A549 (cell line): Measurements from ENCODE around the gene PACS1. TPM values are rescaled to one million over a fixed set of nuclear protein-coding genes. Genes with fewer than 3 reads are reported as not detected.
"Not testable (repeated sequence)": the region's sequence is repeated elsewhere in the genome, so short reads cannot be mapped to it uniquely, and the experiment has no call there.

Experiments used
- ATAC-seq, 2 experiments: fragments of 200-7000 bp in 1 of 2; fragments of >200 bp in 1 of 2; cut with Nextera tagmentation in 1 of 2; cut with Tn5 transposase in 1 of 2; 3 replicates each; pipeline versions ENCODE4 v1.8.0 to v1.9.1; 2018 to 2020; ENCODE audit warnings: mild to moderate bottlenecking in 1 of 2, moderate library complexity in 1 of 2
- CTCF ChIA-PET: fragments of 300-600 bp; sonication (Branson Sonifier 250); formaldehyde crosslinking; extraction: SDS; loops from one replicate; lab custom pipeline; 2021; ENCODE audit warnings: antibody characterized with exemption, inconsistent platforms; lab: Yijun Ruan, JAX
- POLR2A ChIA-PET: fragments of 350-600 bp; formaldehyde crosslinking; extraction: SDS; loops from one replicate; lab custom pipeline; 2021; ENCODE audit warnings: antibody characterized with exemption, inconsistent platforms; lab: Yijun Ruan, JAX
- DNase-seq, 2 experiments: peaks; one replicate each; pipeline versions ENCODE4 v3.0.0 to v3.0.0-alpha.2; 2011 to 2016; ENCODE audit warnings: low read depth in 1 of 2, low spot score in 1 of 2
- FAIRE-seq: peaks from 2 replicates; lab custom pipeline; 2011; peaks lifted over from hg19 to GRCh38; lab: Jason Lieb, UNC
- H3K27ac ChIP-seq, 2 experiments: fragments of >200 bp; sonication (Bioruptor Twin); formaldehyde crosslinking; 3 replicates each; pipeline ENCODE4 v1.5.1; 2016 to 2017
- H3K4me1 ChIP-seq: fragments of >200 bp; sonication (Bioruptor Twin); formaldehyde crosslinking; 3 replicates; pipeline ENCODE4 v1.6.1; 2016
- H3K4me2 ChIP-seq: fragments of >200 bp; sonication (Bioruptor Twin); formaldehyde crosslinking; 3 replicates; pipeline ENCODE4 v1.6.1; 2016
- H3K4me3 ChIP-seq: fragments of >200 bp; sonication (Bioruptor Twin); formaldehyde crosslinking; 3 replicates; pipeline ENCODE4 v1.5.1; 2016
- H3K9me3 ChIP-seq: fragments of >200 bp; sonication (Bioruptor Twin); formaldehyde crosslinking; 3 replicates; pipeline ENCODE4 v1.6.1; 2016
- CEBPB ChIP-seq, 2 experiments: fragments of >200 bp in 1 of 2; sonication (Bioruptor Twin) in 1 of 2; formaldehyde crosslinking in 1 of 2; IDR thresholded peaks; 2 replicates each; pipeline ENCODE4 v1.6.1; 2012 to 2016
- EP300 ChIP-seq, 2 experiments: fragments of >200 bp; sonication (Bioruptor Twin); formaldehyde crosslinking; IDR thresholded peaks; 2 replicates in 1 of 2; 3 replicates in 1 of 2; pipeline ENCODE4 v1.6.1; 2016 to 2017
- FOSL2 ChIP-seq, 2 experiments: fragments of 450-650 bp in 1 of 2; fragments of >200 bp in 1 of 2; sonication (Bioruptor Twin) in 1 of 2; formaldehyde crosslinking; IDR thresholded peaks; 2 replicates each; pipeline versions ENCODE4 v1.5.0 to v1.6.1; 2016 to 2020; ENCODE audit warnings: mild to moderate bottlenecking in 1 of 2, moderate library complexity in 1 of 2
- GATA3 ChIP-seq: IDR thresholded peaks from 2 replicates; pipeline ENCODE4 v1.6.1; 2012; ENCODE audit warnings: borderline replicate concordance
- HOXB5 ChIP-seq: fragments of 250-450 bp; sonication (Bioruptor Pico); IDR thresholded peaks from 2 replicates; pipeline ENCODE4 v1.5.0; 2020; ENCODE audit warnings: mild to moderate bottlenecking, moderate library complexity
- JUN ChIP-seq, 2 experiments: fragments of >200 bp; sonication (Bioruptor Twin); formaldehyde crosslinking; IDR thresholded peaks; 2 replicates in 1 of 2; 3 replicates in 1 of 2; pipeline ENCODE4 v1.6.1; 2016 to 2017
- JUNB ChIP-seq: fragments of >200 bp; sonication (Bioruptor Twin); formaldehyde crosslinking; IDR thresholded peaks from 2 replicates; pipeline ENCODE4 v1.6.1; 2016
- KDM5A ChIP-seq: fragments of 200-600 bp; sonication (generic); IDR thresholded peaks from 2 replicates; pipeline ENCODE4 v1.6.1; 2016; ENCODE audit warnings: antibody characterized with exemption, mild to moderate bottlenecking
- MAFK ChIP-seq: fragments of 450-650 bp; IDR thresholded peaks from 2 replicates; pipeline ENCODE4 v1.6.1; 2014; ENCODE audit not compliant: partially characterized antibody
- MYC ChIP-seq: IDR thresholded peaks from 2 replicates; pipeline ENCODE4 v1.6.1; 2012; ENCODE audit warnings: mild to moderate bottlenecking, inconsistent platforms, low read length, improper control_type of control experiment, borderline replicate concordance
- POLR2AphosphoS2 ChIP-seq: conservative IDR thresholded peaks from 2 replicates; pipeline ENCODE4 v1.6.1; 2012; ENCODE audit warnings: low read length, improper control_type of control experiment, inconsistent platforms
- RFX5 ChIP-seq: fragments of 450-650 bp; IDR thresholded peaks from 2 replicates; pipeline ENCODE4 v1.7.1; 2014; ENCODE audit warnings: antibody characterized with exemption, mild to moderate bottlenecking, moderate library complexity
- WGBS: methylation state at CpG from one replicate; pipeline ENCODE4 v1.1.6; 2017; ENCODE audit errors: missing lambda C conversion rate; 5-methylcytosine and 5-hydroxymethylcytosine counted together
- polyA plus RNA-seq, 4 experiments: library from polyadenylated mRNA; depleted of rRNA in 3 of 4; stranded (reverse); fragments of >200 nt; fragmentation: RNase III in 1 of 4; extraction: RNeasy Plus Mini Kit Qiagen cat#74134 plus additional on column Dnase treatment in 1 of 4; gene quantifications; 2 replicates in 3 of 4; 3 replicates in 1 of 4; pipeline ENCODE4 v1.2.3, GENCODE V29; 2011 to 2017
- TF ChIP-seq, protein P1 (sequence below): fragments of 450-650 bp; IDR thresholded peaks from 2 replicates; pipeline ENCODE4 v1.6.1; 2014; ENCODE audit warnings: antibody characterized with exemption
- TF ChIP-seq, protein P2 (sequence below): IDR thresholded peaks from 2 replicates; pipeline ENCODE4 v1.6.1; 2012
- TF ChIP-seq, protein P3 (sequence below): fragments of >200 bp; sonication (Bioruptor Twin); formaldehyde crosslinking; IDR thresholded peaks from 3 replicates; pipeline ENCODE4 v1.6.1; 2016
- TF ChIP-seq, protein P4 (sequence below): fragments of 250-450 bp; sonication (Bioruptor Pico); IDR thresholded peaks from 2 replicates; pipeline ENCODE4 v1.5.0; 2021; ENCODE audit warnings: mild to moderate bottlenecking, moderate library complexity, borderline replicate concordance

The PACS1 gene
- polyA plus RNA-seq, 2 of the 4 experiments (the other 2 are of a cell fraction): 48.2 to 59.1 TPM

DNA sequence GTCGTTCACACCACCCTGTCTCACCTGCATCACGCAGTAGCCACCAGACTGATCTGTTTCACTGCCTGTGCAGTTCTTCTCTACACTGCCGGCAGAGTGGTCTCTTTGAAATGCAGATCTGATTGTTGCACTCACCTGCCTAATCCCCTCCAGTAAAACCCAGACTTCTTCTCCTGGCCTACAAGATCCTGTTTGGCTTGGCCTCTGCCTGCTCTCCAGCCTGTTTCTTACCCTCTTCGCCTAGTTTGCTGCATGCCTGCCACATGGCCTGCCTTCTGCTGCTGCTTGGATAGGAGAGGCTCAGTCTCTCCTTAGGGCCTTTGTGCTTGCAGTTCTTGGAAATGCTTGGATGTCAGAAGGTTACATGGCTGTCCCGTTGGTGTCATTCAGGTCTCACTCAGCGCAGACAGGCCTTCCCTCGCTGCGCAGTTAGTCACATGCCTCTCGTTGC lies 42.0 kb downstream of the PACS1 start (continued):
- TF ChIP-seq POLR2AphosphoS2: no peak
- TF ChIP-seq, protein P1, sequence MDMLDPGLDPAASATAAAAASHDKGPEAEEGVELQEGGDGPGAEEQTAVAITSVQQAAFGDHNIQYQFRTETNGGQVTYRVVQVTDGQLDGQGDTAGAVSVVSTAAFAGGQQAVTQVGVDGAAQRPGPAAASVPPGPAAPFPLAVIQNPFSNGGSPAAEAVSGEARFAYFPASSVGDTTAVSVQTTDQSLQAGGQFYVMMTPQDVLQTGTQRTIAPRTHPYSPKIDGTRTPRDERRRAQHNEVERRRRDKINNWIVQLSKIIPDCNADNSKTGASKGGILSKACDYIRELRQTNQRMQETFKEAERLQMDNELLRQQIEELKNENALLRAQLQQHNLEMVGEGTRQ: peak; percentile 16; the same call in 1 of the 2 replicates

DNA sequence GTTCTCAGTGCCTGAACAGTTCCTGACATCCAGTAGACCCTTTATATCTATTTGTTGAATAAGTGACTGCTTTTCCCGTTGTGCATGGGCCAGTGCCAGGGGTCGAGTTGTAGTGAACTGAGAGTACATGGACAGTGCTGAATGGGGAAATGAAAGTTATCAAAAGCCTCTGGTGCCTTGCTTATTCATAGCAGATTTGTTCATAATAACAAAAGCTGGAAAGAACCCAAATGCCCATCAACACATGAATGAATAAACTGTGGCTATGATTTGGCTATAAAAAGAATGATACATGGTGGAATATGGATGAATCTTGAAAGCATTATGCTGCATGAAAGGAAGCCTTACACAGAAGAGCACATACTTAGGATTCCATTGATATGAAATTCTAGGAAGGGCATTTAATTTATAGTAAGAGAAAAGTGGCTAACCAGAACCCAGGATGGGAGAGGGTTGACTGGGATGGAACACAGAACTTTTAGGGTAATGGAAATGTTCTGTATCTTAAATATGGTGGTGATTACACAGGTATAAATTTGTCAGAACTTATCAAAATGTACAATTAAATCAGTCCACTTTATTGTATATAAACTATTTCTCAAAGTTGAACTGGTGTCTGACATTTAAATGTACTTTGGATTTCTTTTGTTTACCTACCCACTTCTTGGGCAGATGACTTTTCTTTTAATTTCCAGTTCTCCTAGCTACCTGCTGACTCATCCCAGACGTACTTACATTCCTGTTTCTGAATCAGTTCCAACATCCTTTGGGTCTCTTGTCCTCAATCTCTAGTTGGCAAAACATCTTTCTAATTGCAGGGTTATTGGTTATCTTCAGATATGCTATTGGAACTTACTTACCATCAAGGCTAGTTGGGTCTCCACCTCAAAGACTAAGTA lies 42.8 kb downstream of the PACS1 start:
- H3K9me3 ChIP-seq: no peaks in the 10 kb centered on the region
- peak; percentile 67 for TF ChIP-seq JUNB
- no peak for TF ChIP-seq HOXB5 (CRISPR knock-in tag)
- peak; percentile 26 to 63; a peak in 2 of 5 replicates for TF ChIP-seq EP300 (IDR thresholded peaks at IDR 0.05)
- TF ChIP-seq MYC: 0 out of 2 replicates have a peak, but pooled peaks have one; percentile 39
- TF ChIP-seq, protein P2, sequence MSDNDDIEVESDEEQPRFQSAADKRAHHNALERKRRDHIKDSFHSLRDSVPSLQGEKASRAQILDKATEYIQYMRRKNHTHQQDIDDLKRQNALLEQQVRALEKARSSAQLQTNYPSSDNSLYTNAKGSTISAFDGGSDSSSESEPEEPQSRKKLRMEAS: peak; percentile 42
- TF ChIP-seq, protein P3, sequence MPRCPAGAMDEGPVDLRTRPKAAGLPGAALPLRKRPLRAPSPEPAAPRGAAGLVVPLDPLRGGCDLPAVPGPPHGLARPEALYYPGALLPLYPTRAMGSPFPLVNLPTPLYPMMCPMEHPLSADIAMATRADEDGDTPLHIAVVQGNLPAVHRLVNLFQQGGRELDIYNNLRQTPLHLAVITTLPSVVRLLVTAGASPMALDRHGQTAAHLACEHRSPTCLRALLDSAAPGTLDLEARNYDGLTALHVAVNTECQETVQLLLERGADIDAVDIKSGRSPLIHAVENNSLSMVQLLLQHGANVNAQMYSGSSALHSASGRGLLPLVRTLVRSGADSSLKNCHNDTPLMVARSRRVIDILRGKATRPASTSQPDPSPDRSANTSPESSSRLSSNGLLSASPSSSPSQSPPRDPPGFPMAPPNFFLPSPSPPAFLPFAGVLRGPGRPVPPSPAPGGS: 0 out of 3 replicates have a peak, but pooled peaks have one; percentile 42
- TF ChIP-seq MAFK: peak; percentile 89
- peak in 1 of 2 experiments; percentile 68; a peak in 1 of 5 replicates for TF ChIP-seq JUN (IDR thresholded peaks at IDR 0.05)
- 0 out of 4 replicates have a peak, but pooled peaks of 1 of the 2 experiments have one; percentile 6 for TF ChIP-seq CEBPB (IDR thresholded peaks at IDR 0.05)
- TF ChIP-seq GATA3: peak; percentile 55; the same call in 1 of the 2 replicates
- no peak for TF ChIP-seq KDM5A
- TF ChIP-seq, protein P4, sequence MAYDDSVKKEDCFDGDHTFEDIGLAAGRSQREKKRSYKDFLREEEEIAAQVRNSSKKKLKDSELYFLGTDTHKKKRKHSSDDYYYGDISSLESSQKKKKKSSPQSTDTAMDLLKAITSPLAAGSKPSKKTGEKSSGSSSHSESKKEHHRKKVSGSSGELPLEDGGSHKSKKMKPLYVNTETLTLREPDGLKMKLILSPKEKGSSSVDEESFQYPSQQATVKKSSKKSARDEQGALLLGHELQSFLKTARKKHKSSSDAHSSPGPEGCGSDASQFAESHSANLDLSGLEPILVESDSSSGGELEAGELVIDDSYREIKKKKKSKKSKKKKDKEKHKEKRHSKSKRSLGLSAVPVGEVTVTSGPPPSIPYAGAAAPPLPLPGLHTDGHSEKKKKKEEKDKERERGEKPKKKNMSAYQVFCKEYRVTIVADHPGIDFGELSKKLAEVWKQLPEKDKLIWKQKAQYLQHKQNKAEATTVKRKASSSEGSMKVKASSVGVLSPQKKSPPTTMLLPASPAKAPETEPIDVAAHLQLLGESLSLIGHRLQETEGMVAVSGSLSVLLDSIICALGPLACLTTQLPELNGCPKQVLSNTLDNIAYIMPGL (CRISPR knock-in tag): no peak
- TF ChIP-seq RFX5: no peak
- peak; percentile 91 for TF ChIP-seq FOSL2 (IDR thresholded peaks at IDR 0.05)
- peak; percentile 96 for TF ChIP-seq FOSL2 (CRISPR knock-in tag; IDR thresholded peaks at IDR 0.05)
- H3K27ac ChIP-seq: peak overlapping the region; percentile 93
- ATAC-seq (peak; percentile 81 to 83), FAIRE-seq (peak; percentile 68), DNase-seq (peak; percentile 65 to 89)
- peak overlapping the region; percentile 31; the same call in 2 of the 3 replicates for H3K4me3 ChIP-seq
- ChIA-PET POLR2A (interaction anchor here (0.6 to 1.4 kb wide), 5 partner anchors 12 to 42 kb away, joined by 3 to 7 read pairs (median 3); no protein-coding TSS in a partner anchor), CTCF (interaction anchor here (1.0 to 5.1 kb wide), 4 partner anchors 22 to 45 kb away, joined by 3 to 41 read pairs (median 7); no protein-coding TSS in a partner anchor)
- WGBS: 0% methylated on average over 3 of the region's 3 CpGs
- peaks cover 95% of the 10 kb centered on the region for H3K4me1 ChIP-seq
- peak overlapping the region; percentile 96 for H3K4me2 ChIP-seq

DNA sequence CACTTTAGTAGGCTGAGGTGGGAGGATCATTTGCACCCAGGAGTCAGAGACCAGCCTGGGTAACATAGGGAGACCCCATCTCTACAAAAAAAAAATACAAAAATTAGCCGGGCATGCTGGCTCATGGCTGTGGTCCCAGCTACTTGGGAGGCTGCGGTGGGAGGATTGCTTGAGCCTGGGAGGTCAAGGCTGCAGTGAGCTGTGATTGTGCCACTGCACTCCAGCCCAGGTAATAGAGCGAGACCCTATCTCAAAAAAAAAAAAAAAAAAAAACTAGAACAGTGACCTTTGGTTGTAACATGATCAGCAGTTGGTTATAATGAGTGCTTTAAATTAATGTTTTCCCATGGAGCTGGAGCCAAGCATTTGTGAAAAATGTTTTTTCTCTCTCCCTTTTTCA lies 44.9 kb downstream of the PACS1 start:
- peak overlapping the region; percentile 93 for H3K27ac ChIP-seq
- H3K9me3 ChIP-seq, ATAC-seq, H3K4me3 ChIP-seq, FAIRE-seq, DNase-seq, POLR2A ChIA-PET: not testable (repeated sequence)
- peak overlapping the region; percentile 96 for H3K4me2 ChIP-seq
- peaks cover 95% of the 10 kb centered on the region for H3K4me1 ChIP-seq
- CTCF ChIA-PET: interaction anchor here (0.6 to 5.1 kb wide), 7 partner anchors 12 to 107 kb away, joined by 3 to 41 read pairs (median 3); partner anchors contain the start of gene SF3B2
- 92% methylated on average over 3 of the region's 3 CpGs for WGBS
